AG04449 (cell line): ENCODE results near the gene PYCR2.
"Not testable (repeated sequence)": the region's sequence is repeated elsewhere in the genome, so short reads cannot be mapped to it uniquely, and the experiment has no call there.

ENCODE experiments used
- CTCF ChIA-PET: fragments of 350-600 bp; formaldehyde crosslinking; extraction: SDS; loops from one replicate; lab custom pipeline; 2021; ENCODE audit warnings: antibody characterized with exemption; lab: Yijun Ruan, JAX
- POLR2A ChIA-PET: fragments of 400-600, 350-600 bp; formaldehyde crosslinking; extraction: SDS; loops from one replicate; lab custom pipeline; 2020; ENCODE audit warnings: antibody characterized with exemption, inconsistent platforms; lab: Yijun Ruan, JAX
- DNase-seq: peaks from one replicate; pipeline ENCODE4 v3.0.0-alpha.2; 2010; ENCODE audit warnings: low read depth, low spot score
- H3K4me3 ChIP-seq: 2 replicates; pipeline ENCODE4 v1.5.1; 2011; ENCODE audit warnings: low read depth, mild to moderate bottlenecking, control low read depth, low read length
- CTCF ChIP-seq: IDR thresholded peaks from one replicate; pipeline ENCODE4 v1.5.1; 2011; ENCODE audit warnings: mild to moderate bottlenecking, moderate library complexity, low read length, control low read depth, inconsistent platforms; ENCODE audit not compliant: insufficient read depth; ENCODE audit errors: missing control alignments

Gene PYCR2

GRCh38 chr1:225923692-225924555, at the start of gene PYCR2:
PYCR2 (minus strand) TSS chr1:225924250; CDS start chr1:225924110, 140 bp downstream.
- H3K4me3 ChIP-seq: peak within 1 kb of the TSS; percentile 95
- ChIA-PET CTCF (interaction anchor here (1.3 to 7.3 kb wide), 5 partner anchors 12 to 449 kb away, joined by 3 to 95 read pairs (median 8); no protein-coding TSS in a partner anchor), POLR2A (interaction anchor here (0.8 to 1.6 kb wide), 7 partner anchors 8 to 456 kb away, joined by 3 to 4 read pairs (median 4); partner anchors contain the start of gene TMEM63A)
- DNase-seq: peak; percentile 75
- no peak for TF ChIP-seq CTCF

DNA sequence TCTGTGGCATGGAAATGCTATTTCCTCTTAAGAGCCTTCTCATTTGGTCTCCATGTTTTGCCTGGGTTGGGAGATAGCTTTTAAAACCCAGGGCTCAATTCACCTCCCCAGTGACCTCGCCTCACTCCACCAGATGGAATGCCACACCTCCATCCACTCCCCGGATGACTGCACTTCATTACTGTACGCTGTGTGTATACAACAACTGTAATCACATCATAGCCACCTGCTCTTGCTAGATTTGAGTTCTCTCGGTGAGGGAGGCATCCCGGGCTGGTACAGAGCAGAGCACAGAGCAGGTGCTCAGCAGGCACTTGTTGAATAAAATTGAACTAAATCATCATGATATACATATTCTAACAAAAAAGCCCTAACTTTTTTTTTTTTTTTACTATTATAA, 49.1 kb upstream of the PYCR2 start:
- DNase-seq: no peak

DNA sequence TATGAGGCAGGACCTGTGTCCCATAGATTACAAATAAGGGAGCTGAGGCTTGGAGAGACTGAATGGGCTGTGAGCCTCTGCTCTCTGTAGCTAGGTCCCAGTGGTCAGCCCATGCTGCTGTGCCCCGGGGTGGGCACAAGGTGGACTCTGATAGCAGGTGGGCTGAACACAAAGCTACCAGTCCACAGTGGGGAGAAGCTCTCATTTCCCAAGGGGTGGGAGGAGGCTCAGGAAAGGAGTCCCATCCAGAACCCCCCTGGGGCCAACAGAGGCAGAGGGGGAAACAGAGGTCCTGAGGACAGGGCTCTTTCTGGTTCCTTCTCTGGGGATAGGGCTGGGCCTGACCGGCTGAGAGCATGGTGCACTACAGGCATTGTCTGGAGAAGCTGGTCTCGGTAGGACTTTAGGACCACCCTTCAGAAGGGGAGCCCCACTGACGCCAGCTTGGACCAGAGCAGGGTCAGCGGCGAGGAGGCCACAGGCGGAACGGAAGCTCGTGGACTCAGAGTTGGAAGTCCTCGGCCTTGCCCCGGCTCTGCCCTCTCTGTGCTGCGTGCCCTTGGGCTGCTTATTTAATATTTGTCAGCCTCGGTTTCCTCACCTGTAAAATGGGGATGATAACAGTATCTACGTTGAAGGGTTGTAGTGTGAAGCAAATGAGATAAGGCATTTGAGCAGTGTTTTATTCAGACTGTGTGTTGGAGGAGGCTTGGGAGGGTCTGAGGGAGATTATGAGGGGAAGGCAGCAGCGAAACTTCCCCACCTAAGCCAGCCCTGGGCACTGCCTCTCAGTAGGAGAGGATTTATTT, 48.5 kb upstream of the PYCR2 start:
- no peak overlapping the region for H3K4me3 ChIP-seq
- TF ChIP-seq CTCF: no peak
- POLR2A ChIA-PET: no interaction called here
- CTCF ChIA-PET: interaction anchor here (0.9 to 8.7 kb wide), 6 partner anchors 13 to 653 kb away, joined by 3 to 164 read pairs (median 4); no protein-coding TSS in a partner anchor
- no peak for DNase-seq

More for the DNA sequence above, 49.1 kb upstream of the PYCR2 start:
- no peak for TF ChIP-seq CTCF
- H3K4me3 ChIP-seq: no peak overlapping the region
- ChIA-PET POLR2A (no interaction called here), CTCF (interaction anchor here (0.7 to 8.7 kb wide), 7 partner anchors 12 to 1089 kb away, joined by 3 to 164 read pairs (median 14); no protein-coding TSS in a partner anchor)

DNA sequence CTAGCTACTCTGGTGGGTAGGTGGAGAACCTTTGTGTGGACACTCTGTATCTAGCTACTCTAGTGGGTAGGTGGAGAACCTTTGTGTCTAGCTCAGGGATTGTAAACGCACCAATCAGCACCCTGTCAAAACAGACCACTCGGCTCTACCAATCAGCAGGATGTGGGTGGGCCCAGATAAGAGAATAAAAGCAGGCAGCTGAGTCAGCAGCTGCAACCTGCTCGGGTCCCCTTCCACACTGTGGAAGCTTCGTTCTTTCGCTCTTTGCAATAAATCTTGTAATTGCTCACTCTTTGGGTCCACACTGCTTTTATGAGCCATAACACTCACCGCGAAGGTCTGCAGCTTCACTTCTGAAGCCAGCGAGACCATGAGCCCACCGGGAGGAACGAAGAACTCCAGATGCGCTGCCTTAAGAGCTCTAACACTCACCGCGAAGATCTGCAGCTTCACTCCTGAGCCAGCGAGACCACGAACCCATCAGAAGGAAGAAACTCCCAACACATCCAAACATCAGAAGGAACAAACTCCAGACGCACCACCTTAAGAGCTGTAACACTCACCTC, 46.6 kb upstream of the PYCR2 start:
- H3K4me3 ChIP-seq, DNase-seq, POLR2A ChIA-PET: not testable (repeated sequence)
- CTCF ChIA-PET: interaction anchor here (2.4 to 8.7 kb wide), 2 partner anchors 15 to 17 kb away, joined by 8 to 110 read pairs; no protein-coding TSS in a partner anchor

DNA sequence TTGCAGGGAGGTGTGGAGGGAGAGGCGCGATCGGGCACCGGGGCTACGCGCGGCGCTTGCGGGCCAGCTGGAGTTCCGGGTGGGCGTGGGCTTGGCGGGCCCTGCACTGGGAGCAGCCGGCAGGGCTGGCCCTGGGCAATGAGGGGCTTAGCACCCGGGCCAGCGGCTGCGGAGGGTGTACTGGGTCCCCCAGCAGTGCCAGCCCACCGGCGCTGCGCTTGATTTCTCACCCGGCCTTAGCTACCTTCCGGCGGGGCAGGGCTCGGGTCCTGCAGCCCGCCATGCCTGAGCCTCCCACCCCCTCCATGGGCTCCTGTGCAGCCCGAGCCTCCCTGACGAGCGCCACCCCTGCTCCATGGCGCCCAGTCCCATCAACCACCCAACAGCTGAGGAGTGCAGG, 45.7 kb upstream of the PYCR2 start:
- CTCF ChIA-PET: interaction anchor here (0.8 to 2.4 kb wide), 2 partner anchors 9 to 18 kb away, joined by 5 to 8 read pairs; no protein-coding TSS in a partner anchor
- DNase-seq, POLR2A ChIA-PET, H3K4me3 ChIP-seq: not testable (repeated sequence)

DNA sequence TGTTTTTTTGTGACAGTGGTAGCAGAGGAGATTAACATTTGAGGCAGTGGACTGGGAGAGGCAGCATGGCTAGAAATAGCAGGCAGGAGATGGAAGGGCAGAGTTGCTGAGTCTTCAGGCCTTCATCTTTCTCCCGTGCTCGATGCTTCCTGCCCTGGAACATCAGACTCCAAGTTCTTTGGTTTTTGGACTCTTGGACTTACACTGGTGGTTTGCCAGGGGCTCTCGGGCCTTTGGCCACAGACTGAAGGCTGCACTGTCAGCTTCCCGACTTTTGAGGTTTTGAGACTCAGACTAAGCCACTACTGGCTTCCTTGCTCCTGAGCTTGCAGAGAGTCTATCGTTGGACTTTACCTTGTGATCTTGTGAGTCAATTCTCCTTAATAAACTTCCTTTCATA, 41.2 kb upstream of the PYCR2 start:
- H3K4me3 ChIP-seq: no peak overlapping the region
- ChIA-PET CTCF (interaction anchor here (1.1 kb wide), 1 partner anchor 10 kb away, joined by 4 read pairs; no protein-coding TSS in a partner anchor), POLR2A (no interaction called here)
- no peak for TF ChIP-seq CTCF
- no peak for DNase-seq
